ENCODE results near the gene SMAD3.

DNA sequence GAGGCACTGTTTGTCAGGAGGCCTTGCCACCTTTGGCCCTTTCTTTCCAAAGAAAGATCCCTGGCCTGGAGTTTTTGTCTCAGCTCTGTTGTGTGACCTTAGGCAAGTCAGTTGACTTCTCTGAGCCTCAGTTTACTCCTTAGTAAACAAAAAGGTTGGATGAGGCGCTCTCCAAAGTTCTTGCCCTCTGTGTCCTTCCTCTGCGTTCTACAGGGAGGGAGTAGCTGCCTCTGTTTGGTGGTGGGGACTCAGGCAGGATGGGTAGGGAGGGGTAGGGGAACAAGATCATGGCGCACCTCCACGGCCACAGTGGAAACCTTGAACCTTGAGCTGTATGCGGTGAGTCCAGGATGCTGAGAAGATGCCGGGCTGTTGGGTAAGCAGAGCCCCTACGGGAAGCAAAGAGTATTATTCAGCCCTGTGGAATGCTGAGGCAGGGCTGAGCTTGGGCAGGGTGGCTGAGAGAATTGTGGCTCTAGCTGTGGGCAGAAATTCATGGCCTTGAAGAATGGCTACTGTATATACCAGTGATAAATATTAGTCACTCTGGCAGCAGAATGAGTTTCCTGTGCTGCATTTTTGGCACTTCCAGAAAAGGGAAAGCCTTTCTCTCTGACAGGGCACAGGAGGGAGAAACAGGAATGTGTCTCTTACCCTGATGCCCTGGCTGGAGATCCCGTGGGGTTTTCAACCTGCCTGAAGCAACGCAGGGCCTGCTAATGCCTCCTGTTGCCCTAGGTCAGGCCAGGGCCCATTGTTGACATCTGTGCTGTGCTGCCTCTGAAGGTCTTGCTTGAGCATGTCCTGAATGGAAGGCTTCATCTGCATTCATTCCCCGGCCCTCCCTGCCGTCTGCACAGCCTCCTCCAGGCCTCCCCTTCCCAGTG, 39.9 kb downstream of the SMAD3 start:
- TF ChIP-seq, protein P1, sequence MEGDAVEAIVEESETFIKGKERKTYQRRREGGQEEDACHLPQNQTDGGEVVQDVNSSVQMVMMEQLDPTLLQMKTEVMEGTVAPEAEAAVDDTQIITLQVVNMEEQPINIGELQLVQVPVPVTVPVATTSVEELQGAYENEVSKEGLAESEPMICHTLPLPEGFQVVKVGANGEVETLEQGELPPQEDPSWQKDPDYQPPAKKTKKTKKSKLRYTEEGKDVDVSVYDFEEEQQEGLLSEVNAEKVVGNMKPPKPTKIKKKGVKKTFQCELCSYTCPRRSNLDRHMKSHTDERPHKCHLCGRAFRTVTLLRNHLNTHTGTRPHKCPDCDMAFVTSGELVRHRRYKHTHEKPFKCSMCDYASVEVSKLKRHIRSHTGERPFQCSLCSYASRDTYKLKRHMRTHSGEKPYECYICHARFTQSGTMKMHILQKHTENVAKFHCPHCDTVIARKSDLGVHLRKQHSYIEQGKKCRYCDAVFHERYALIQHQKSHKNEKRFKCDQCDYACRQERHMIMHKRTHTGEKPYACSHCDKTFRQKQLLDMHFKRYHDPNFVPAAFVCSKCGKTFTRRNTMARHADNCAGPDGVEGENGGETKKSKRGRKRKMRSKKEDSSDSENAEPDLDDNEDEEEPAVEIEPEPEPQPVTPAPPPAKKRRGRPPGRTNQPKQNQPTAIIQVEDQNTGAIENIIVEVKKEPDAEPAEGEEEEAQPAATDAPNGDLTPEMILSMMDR (IDR thresholded peaks at IDR 0.05; ENCODE audit: insufficient read depth, low read length) = no peak
- no peak for TF ChIP-seq POLR2AphosphoS5 (IDR thresholded peaks at IDR 0.05; ENCODE audit: low read depth)
- no peak for TF ChIP-seq GABPA (IDR thresholded peaks at IDR 0.05; ENCODE audit: low read depth)
- TF ChIP-seq, protein P2, sequence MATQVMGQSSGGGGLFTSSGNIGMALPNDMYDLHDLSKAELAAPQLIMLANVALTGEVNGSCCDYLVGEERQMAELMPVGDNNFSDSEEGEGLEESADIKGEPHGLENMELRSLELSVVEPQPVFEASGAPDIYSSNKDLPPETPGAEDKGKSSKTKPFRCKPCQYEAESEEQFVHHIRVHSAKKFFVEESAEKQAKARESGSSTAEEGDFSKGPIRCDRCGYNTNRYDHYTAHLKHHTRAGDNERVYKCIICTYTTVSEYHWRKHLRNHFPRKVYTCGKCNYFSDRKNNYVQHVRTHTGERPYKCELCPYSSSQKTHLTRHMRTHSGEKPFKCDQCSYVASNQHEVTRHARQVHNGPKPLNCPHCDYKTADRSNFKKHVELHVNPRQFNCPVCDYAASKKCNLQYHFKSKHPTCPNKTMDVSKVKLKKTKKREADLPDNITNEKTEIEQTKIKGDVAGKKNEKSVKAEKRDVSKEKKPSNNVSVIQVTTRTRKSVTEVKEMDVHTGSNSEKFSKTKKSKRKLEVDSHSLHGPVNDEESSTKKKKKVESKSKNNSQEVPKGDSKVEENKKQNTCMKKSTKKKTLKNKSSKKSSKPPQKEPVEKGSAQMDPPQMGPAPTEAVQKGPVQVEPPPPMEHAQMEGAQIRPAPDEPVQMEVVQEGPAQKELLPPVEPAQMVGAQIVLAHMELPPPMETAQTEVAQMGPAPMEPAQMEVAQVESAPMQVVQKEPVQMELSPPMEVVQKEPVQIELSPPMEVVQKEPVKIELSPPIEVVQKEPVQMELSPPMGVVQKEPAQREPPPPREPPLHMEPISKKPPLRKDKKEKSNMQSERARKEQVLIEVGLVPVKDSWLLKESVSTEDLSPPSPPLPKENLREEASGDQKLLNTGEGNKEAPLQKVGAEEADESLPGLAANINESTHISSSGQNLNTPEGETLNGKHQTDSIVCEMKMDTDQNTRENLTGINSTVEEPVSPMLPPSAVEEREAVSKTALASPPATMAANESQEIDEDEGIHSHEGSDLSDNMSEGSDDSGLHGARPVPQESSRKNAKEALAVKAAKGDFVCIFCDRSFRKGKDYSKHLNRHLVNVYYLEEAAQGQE (IDR thresholded peaks at IDR 0.05; ENCODE audit: insufficient replicate concordance, low read depth) = no peak
